Limb (tissue), 2 donors: ENCODE results near the gene XPNPEP1.
"Not testable (repeated sequence)": the region's sequence is repeated elsewhere in the genome, so short reads cannot be mapped to it uniquely, and the experiment has no call there.

Experiments
- DNase-seq, 2 donors: peaks; one replicate each; pipeline ENCODE4 v3.0.0-alpha.2; 2016; ENCODE audit errors: extremely low spot score in 2 of 2

XPNPEP1 gene

DNA sequence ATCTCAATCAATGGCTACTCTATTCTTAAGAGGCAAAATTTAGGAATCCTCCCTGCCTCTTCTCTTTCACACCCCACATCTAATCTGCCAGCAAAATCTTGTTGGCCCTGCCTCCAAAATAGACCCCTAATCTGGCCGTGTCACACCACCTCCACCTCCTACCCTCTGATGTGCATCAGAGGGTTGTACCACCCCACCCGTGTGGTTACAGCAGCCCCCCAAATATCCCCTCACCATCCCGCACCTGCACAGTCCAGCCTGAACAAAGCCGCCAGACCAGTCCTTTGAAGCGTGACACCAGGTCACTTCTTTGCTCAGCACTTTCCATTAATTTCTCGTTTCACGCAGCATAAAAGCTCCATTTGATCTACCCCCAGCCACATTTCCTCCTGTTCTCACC is 776 bp upstream of the XPNPEP1 start:
- DNase-seq: no peak

DNA sequence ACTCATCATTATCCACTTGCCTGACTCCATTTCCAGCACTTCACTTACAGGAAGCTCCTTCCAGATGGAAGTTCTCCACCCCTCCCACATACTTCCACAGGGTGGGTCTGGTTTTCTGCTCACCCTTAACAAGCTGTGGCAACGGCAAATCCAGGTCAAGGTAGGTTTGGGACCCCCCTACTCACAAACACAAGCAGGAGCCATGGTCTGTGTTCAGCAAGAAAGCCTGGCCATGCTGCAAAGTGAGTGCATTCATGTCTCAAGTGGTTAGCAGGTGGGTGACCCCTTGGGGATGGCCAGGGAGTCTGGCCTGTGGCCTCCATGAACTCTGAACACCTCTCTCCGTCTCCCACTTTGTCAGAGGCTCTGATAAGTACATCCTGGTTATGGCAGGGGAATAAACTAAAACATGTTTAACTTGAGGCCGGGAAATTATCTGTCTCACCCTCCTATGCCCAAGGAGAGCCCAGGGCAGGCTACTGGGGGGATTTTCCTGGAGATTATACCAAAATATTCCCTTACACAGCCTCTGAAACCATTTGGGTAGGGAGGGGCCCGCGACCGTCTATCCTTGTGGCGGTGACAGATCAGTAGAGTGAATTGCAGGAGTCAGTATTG is 844 bp downstream of the XPNPEP1 start:
- DNase-seq: no peak

DNA sequence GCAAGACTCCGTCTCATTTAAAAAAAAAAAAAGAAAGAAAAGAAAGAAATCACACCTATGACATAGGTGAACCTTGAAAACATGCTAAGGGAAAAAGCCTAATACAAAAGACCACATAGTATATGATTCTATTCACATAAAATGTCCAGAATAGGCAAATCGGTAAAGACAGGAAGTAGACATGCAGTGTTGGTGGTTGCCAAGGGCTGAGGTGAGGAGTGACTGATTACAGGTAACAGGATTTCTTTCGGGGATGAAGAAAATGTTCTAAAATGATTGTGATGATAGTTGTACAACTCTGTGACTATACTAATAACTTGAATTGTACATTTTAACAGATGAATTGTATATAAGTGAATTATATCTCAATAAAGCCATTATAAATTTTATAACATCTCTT is 3.3 kb downstream of the XPNPEP1 start:
- DNase-seq: no peak

DNA sequence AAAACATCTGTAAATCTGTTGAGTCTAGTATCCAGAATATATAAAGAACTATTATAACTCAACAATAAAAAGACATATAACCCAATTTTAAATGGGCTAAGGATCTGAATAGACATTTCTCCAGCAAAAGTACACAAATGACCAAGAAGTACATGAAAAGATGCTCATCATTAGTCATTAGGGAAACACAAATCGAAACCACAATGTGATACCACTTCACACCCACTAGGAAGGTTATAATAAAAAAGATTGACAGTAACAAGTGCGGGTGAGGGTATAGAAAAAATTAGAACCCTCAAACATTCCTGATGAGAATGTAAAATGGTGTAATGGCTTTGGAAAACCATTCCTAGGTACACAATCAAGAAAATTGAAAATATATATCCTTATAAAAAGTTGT is 4.1 kb downstream of the XPNPEP1 start:
- DNase-seq: no peak

DNA sequence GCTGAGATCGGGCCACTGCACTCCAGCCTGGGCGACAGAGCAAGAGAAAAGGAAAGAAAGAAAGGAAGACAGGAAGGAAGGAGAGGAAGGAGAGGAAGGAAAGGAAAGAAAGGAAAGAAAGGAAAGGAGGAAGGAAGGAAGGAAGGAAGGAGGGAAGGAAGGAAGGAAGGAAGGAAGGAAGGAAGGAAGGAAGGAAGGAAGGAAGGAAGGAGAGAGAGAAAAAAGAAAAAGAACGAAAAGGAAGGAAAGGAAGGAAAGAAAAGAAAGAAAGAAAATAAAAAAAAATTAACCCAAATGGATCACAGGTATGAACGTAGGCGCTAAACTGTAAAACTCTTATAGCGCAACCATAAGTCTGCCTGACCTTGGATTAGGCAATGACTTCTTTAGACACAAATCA is 4.6 kb downstream of the XPNPEP1 start:
- not testable (repeated sequence) for DNase-seq

DNA sequence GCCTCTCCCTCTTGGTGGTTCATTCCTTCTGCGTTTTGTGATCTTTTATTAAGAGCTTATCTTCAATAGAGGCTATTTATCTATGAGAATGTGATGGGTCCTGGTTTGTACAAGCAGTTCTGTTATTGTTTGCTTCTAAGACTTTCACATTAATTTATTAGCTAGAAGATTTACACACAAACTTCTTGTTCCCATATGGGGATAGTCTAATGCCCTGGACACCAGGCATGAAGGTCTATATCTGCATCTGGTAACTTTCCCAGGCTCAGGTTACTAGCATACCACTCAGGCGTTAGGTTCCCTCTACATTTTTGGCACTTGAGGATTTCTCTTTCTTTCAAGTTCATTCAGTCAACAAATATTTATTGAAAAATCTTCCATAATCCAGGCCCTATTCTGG is 7.7 kb downstream of the XPNPEP1 start:
- no peak for DNase-seq

DNA sequence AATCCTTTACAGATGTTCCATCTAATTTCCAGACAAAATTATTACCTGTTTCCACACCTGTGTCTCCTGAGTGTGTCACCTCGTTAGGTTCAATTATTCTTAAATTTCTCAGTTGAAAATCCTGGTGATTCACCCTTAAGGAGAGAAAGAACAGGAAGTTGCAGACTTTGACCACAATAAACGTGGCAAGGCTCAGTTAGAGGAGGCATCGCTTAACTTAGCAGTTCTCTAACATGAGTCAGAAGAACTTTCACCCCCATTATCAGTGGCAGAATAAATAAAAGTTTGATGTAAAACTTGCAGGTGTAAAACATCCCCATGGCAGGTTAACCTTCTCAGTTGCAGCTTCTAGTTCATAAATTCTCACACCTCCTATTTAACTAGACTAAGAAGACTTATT is 8.3 kb downstream of the XPNPEP1 start:
- no peak for DNase-seq

DNA sequence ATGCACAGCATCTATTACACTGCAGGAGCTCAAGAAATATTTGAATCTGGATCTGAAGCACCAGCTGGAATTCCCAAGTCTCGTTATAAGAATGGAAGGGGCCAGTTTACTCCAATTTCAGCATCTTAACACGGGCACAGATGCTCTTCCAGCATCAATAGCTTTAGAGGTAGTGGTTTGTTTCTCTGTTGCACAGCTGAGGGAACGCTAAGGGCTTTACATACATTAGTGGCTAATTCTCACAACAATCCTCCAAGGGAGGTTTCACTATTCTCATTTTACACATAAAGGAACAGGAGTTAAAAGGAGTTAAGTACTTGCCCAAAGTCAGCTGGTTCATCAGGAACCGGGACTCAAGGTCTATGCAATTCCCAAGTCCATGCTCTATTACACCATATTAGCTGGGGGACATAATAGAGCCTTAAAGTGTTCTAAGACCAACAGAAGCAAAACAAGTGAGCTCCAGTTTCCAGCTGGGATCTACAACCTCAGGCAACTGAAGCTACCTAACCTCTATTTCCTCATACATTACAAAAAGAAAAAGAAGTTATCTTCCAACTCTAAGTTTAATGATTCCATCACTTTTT is 9.9 kb downstream of the XPNPEP1 start:
- no peak for DNase-seq

DNA sequence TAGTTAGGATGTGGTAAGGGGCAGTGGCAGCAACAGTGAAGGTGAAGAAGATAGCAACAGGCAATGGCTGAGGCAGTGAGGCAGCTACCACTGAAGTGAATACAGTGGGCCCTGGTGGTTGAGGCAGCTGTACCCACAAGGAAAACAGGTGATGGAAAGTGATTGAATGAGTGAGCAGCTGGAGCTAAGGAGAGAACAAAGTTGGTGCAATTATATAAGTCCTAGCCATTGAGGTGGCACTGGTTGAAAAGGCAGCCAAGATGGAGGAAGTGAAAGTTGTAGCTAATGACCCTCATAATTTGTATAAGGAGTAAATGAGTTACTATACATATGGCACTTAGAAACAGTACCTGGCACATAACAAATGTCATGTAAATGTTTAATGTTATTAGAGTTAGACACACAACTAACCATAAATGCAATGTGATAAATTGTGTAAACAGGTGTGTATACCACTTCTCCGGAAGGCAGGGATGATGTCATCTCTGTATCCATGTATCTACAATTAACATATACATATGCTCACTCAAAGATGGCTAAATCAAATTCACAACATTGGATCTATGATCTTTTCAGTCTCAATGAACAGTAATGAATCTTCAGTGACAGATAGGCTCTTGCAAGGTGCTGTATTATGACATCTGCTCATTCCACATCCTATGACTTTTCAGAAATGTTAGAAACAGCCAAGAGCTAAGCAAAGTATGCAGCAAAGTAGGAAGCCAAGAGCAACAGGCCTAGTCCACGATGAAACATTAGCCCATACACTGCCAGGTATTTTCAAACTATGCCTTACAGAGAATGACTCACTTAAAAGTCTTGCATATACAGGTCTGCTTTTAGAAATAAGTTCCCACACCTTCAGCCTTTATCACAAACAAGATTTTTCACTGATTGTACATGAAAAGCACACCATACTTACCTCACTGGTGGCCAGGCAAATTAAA is 10.7 kb downstream of the XPNPEP1 start:
- DNase-seq: no peak

DNA sequence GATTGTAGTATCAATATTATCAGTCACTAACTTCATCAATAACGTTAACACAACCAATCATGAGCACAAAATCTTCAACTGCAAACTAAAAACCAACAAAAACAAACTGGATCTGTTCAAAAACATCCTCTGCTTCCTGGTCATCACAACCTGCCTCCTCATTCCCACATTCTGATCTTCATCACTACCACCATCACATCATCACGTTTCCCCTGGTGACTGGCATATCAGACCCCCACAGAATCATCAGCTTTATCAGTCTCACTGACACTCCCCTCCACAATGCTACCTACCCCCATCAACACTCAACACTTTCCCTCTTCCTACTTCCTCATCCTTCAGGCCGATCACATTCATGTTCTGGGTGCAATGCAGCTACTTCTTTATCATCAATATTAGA is 11.4 kb downstream of the XPNPEP1 start:
- no peak for DNase-seq

DNA sequence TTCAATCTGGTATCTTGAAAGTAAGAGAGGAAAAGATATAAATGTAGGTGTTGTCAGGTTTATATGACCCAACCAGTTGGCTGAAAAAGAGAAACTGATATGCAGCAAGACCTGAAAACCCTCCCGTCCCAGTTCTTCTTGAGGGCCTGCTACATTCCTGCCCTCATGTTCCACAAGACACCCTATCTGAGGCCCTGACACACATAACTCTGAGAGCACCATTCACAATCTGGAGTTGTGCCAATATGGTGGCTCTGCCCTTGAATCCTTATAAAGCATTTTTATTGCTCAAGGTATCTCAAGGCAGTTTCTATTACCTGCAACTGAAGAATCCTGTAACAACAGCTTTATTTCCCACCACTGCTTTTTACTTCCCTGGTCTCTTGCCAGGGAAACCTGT is 17.0 kb downstream of the XPNPEP1 start:
- no peak for DNase-seq

DNA sequence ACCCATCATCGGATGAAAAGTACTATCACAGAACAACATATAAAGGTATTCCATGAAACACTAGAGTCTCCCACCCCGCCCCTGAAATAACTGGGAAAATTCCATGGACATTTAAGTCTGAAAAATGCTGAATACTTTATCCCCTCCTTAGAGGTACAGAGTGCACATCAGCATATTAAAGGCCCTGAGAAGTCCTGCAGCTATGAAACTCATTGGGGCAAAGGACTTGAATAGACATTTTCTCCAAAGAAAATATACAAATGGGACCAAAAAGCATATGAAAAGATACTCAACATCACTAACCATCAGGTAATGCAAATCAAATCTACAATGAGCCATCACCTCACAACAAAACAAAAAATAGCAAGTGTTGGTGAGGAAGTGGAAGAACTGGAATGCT is 18.9 kb downstream of the XPNPEP1 start:
- DNase-seq: no peak

DNA sequence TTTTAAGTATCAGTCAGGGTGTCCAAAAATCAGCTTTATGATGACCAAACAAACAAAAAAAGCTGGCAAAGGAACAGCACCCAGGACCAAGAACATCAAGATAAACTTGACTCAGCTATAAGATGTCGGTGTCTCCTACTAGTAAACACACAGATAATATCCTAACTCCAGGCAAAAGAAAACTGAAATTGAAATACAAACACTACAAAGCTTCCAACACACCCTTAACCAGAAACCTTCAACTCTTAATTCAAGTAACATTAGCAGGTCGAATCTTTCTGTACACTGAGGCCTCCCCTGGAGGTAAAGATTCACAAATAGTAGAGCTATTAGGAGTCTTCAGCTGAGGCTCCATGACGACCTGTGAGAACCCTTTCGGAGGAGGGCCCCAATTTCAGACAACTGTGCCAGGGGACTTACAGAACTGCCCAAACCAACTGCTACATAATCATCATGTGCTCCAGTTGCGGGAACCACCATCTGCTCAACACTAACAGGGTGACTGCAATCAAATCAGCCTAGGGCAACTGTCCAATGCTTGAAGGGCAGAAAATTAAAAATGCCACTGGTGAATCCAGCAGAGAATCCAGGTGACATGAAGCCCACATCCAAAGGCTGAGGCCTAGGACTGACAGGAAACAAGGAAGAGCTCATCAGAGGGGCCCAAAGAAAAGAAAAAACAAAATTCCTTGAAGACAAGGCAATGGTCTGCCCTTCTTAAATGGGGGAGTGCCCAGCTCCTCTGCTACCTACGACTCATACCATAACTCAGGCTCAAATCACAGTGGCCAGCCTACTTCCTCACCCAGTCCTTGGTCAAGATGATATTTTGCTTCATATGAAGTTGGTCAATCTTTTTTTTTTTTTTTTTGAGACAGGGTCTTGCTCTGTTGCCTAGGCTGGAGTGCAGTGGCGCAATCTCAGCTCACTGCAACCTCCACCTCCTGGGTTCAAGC is 20.0 kb downstream of the XPNPEP1 start:
- no peak for DNase-seq

DNA sequence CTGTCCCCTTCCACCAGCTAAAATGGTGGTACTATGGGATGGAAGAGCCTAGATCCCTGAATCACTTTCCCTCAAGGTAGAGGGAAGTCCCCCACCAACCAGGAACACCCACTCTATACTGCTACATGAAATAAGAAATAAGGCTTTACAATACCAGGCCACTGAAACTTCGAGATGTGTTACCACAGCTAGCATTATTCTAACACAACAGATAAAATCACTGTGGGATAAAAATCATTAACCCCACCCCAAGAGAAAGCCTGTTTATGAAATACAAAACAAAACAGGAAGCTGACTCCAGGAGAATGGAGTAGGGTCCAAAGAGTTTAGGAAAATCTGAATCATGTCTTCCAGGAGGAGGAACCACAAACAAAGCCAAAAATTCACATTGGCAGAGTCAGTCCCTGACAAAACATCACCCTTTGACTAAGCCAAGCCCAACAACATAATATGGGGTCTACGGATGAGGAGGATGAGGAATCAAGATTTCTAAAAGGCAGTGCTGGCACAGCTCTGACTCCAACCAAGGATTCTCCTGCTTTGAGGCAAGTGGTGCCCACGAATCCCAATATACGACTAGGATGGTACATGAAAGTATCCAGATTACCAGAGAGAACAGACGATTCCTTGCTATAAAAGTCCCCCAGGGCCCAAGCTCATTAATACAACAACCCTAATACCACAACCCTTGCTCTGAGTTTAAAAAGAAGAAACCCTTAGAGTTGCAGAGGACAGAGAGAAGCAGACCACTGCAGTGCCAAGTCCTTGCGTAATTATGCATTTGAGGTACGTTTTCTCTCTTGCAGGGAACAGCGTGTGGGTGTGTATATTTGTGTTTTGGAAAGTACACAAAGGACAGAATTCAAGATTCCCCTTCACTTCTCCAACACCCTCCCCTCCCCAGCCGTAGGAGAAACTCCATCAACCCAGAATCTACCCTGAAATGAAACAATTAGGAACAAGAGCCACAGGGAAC is 23.7 kb downstream of the XPNPEP1 start:
- DNase-seq: no peak

DNA sequence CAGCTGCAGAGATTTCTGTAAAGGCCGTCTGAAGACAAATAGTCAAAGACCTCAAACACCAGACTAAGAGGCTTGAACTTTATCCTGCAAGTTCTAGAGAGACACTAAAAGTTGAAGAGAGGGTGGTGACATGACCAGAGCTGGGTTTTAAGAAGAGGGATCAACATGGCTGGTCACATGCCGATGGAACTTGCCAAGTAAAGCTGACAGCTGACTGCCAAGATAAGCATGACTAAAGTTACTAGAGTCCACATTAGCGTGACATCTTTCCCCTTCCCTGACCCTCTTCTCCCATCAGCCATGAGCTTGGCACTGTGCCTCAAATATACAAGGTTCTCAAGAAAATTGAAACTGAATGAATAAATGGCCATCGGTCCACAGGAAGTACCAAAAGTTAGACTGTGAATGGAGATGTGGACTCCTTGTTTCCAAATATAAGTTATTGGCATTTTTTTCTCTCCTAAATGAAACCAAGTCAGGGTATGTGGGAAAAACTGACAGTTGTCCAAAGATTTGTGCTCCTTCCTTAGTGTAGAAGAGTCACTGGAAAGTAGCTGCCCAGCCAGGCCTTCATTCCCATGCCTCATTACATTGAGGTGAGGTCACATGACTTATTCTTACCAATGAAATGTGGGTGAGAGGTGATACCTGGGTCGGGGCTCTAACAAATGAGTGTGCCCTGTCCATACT is 24.5 kb downstream of the XPNPEP1 start:
- peak in 1 of 2 donors; percentile 34 for DNase-seq

DNA sequence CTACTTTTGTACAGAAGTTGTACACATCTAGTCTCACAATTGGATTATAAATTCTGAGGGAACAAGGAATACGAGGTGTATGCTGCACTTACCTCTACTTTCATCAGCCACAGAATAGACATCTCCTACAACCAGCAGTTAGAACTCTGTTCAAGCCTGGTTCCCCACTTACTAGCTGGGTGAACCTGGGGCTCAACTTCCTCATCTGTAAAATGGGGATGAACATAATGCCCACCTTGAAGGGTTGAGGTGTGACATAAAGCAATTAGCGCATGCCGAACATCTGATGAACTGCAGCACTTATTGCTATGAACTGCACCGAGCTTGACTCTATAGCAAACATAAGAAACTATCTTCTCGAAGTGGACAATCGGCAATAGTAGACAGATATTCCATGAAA is 25.3 kb downstream of the XPNPEP1 start:
- no peak for DNase-seq

DNA sequence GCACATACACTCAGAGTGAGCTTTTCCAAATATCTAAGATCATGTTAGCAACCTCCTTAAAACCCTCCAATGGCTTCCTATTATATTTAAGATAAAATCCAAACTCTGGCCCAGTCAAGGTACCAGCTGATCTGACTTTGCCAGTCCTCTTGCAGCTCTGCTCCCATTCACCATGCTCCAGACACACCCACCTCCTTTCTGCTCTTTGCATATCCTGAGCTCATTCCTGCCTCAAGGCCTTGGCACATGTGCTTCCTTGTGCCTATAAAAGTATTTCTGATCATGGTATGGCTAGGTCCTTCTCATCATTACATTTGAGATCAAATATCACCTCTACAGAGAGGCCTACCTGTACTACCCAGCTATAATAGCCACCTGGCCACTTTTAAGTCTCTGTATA is 27.5 kb downstream of the XPNPEP1 start:
- DNase-seq: no peak

DNA sequence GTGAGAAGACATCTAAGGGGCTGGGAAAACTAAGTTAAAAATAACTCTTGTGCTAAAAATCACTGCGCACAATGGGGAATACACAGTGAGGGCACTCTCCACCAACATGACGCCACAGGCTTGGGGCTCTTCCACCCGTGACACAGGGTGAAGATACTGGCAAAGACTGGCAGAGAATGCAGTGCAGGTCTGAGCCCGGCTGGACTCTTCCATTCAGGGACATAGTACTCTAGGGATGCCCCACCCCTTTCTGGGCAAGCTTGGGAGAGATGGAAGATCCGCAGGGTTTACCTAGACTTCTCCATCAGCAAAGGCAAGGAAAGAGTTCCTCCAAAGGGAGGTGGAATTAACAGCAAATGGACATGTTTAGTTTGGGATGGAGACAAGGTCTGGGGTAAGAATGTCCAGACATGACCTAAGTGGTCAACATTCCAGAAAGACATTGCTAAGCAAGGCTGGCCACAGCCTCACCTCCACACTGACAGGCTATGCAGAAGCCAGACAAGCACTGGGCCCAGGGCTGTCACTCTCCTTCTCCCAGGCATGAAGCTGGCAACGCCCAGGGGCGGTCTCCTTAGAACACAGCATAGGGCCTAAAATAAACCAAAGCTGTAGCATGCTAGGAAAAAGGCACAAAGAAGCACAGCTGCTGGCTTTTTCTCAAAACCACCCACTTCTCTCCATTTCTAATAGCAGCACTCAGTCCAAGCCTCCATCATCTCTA is 28.1 kb downstream of the XPNPEP1 start:
- DNase-seq: no peak

DNA sequence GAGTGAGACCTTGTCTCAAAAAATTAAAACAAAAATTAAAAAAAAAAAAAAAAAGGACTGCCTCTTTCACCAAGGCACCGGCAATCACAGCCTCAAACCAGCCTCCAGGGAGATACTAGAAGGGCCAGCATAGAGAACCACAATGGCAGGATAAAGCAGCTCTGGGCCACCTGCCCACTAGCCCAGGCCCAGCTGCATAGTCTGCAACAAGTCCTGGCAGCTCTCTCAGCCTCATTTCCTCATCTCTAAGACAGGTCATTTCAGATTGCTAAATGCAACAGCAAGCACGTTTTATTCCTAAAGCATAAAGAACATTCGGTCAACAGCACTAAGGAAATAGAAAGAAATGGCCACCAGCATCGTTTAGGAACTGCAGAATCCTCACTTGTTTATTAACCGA is 28.8 kb downstream of the XPNPEP1 start:
- DNase-seq: no peak
